ENCODE measurements around the gene GSG1. TPM values are rescaled to one million over a fixed set of nuclear protein-coding genes. Genes with fewer than 3 reads are reported as not detected.

The GSG1 gene
- polyA plus RNA-seq, 3 donors = not detected

- peaks cover 0 to 3% (median 0%) of the 10 kb centered on the region in 3 donors for H3K27me3 Mint-ChIP-seq (ENCODE audit: low read depth in 3 of 3)
- no peak for DNase-seq
- no peaks in the 10 kb centered on the region for H3K36me3 Mint-ChIP-seq
These were observed 9.5 kb upstream of the GSG1 start for GRCh38 chr12:13112968-13113367.

GRCh38 chr12:13106666-13107065 lies 3.2 kb upstream of the GSG1 start:
- Mint-ChIP-seq H3K27ac (no peak overlapping the region), H3K27me3 (ENCODE audit: low read depth in 3 of 3) (peaks cover 0 to 3% (median 1%) of the 10 kb centered on the region in 3 donors), H3K4me3 (no peak overlapping the region), H3K4me1 (peaks cover 27% of the 10 kb centered on the region), H3K36me3 (no peaks in the 10 kb centered on the region), H3K9me3 (peaks cover 0 to 6% (median 1%) of the 10 kb centered on the region in 7 donors)
- Histone ChIP-seq H3K4me2 (replicated peaks; ENCODE audit: extremely low read depth, low read length, poor library complexity, severe bottlenecking) (no peak overlapping the region), H3K4me3 (replicated peaks in 1 of 3; ENCODE audit: low read depth in 2 of 3, low read length in 3 of 3) (no peak overlapping the region), H4K20me1 (ENCODE audit: insufficient read depth, low read length) (no peaks in the 10 kb centered on the region), H3K4me1 (ENCODE audit: control insufficient read depth in 1 of 2, insufficient read depth in 2 of 2, low read length in 2 of 2) (peaks cover 16 to 20% of the 10 kb centered on the region in 2 donors), H3K27ac (ENCODE audit: low read depth in 1 of 2, low read length in 2 of 2) (no peak overlapping the region), H2AFZ (ENCODE audit: insufficient read depth, low read depth, low read length, poor library complexity, severe bottlenecking) (no peak overlapping the region), H3K9me3 (replicated peaks in 1 of 2; ENCODE audit: control insufficient read depth in 1 of 2, insufficient read depth in 1 of 2, low read length in 2 of 2) (no peaks in the 10 kb centered on the region), H3K36me3 (replicated peaks in 1 of 2; ENCODE audit: control insufficient read depth in 1 of 2, insufficient read depth in 2 of 2, low read length in 2 of 2) (no peaks in the 10 kb centered on the region), H3K79me2 (ENCODE audit: insufficient read depth, low read length) (no peaks in the 10 kb centered on the region), H3K27me3 (ENCODE audit: control insufficient read depth in 2 of 2, insufficient read depth in 2 of 2, low read length in 2 of 2) (no peaks in the 10 kb centered on the region), H3K9ac (ENCODE audit: insufficient read depth, low read length, poor library complexity, severe bottlenecking) (no peak overlapping the region)
- intact Hi-C loops (cut with micrococcal nuclease) = loop anchor here in 1 of 2 donors (10.0 kb wide), 1 partner anchor 58 kb away; no protein-coding TSS in a partner anchor
- TF ChIP-seq CTCF (IDR thresholded peaks at IDR 0.05) = no peak
- DNase-seq = no peak
- WGBS (ENCODE audit: insufficient coverage) = no CpG with 5 or more reads among the region's 1 CpG

More at GRCh38 chr12:13112968-13113367, 9.5 kb upstream of the GSG1 start:
- Histone ChIP-seq H3K27me3 (ENCODE audit: control insufficient read depth in 2 of 2, insufficient read depth in 2 of 2, low read length in 2 of 2) (no peaks in the 10 kb centered on the region), H3K4me3 (replicated peaks in 1 of 3; ENCODE audit: low read depth in 2 of 3, low read length in 3 of 3) (no peak overlapping the region), H3K4me2 (replicated peaks; ENCODE audit: extremely low read depth, low read length, poor library complexity, severe bottlenecking) (no peak overlapping the region), H4K20me1 (ENCODE audit: insufficient read depth, low read length) (no peaks in the 10 kb centered on the region), H3K79me2 (ENCODE audit: insufficient read depth, low read length) (no peaks in the 10 kb centered on the region), H3K4me1 (ENCODE audit: control insufficient read depth in 1 of 2, insufficient read depth in 2 of 2, low read length in 2 of 2) (no peaks in the 10 kb centered on the region), H3K27ac (ENCODE audit: low read depth in 1 of 2, low read length in 2 of 2) (no peak overlapping the region), H2AFZ (ENCODE audit: insufficient read depth, low read depth, low read length, poor library complexity, severe bottlenecking) (no peak overlapping the region), H3K36me3 (replicated peaks in 1 of 2; ENCODE audit: control insufficient read depth in 1 of 2, insufficient read depth in 2 of 2, low read length in 2 of 2) (no peaks in the 10 kb centered on the region), H3K9me3 (replicated peaks in 1 of 2; ENCODE audit: control insufficient read depth in 1 of 2, insufficient read depth in 1 of 2, low read length in 2 of 2) (no peaks in the 10 kb centered on the region), H3K9ac (ENCODE audit: insufficient read depth, low read length, poor library complexity, severe bottlenecking) (no peak overlapping the region)
- WGBS (ENCODE audit: insufficient coverage) = 100% methylated on average over 2 of the region's 6 CpGs
- Mint-ChIP-seq H3K9me3 (peaks cover 0 to 6% (median 0%) of the 10 kb centered on the region in 7 donors), H3K4me3 (no peak overlapping the region), H3K27ac (no peak overlapping the region), H3K4me1 (no peaks in the 10 kb centered on the region)
- intact Hi-C loops (cut with micrococcal nuclease) = no loop called here
- no peak for TF ChIP-seq CTCF (IDR thresholded peaks at IDR 0.05)

Data from CD14-positive monocyte (primary cell).